HL-60 (cell line): ENCODE data around the gene MPP2.

ENCODE experiments used
- POLR2AphosphoS5 ChIP-seq: IDR thresholded peaks from 2 replicates; pipeline ENCODE4 v1.6.1; 2012; ENCODE audit warnings: low read depth
- REST ChIP-seq: IDR thresholded peaks from 2 replicates; pipeline ENCODE4 v1.6.1; 2012; ENCODE audit warnings: low read depth; ENCODE audit not compliant: insufficient replicate concordance
- TF ChIP-seq, protein P1 (sequence below): IDR thresholded peaks from one replicate; pipeline ENCODE4 v1.5.1; 2011; ENCODE audit warnings: low read length, control low read depth, inconsistent platforms; ENCODE audit not compliant: insufficient read depth

DNA sequence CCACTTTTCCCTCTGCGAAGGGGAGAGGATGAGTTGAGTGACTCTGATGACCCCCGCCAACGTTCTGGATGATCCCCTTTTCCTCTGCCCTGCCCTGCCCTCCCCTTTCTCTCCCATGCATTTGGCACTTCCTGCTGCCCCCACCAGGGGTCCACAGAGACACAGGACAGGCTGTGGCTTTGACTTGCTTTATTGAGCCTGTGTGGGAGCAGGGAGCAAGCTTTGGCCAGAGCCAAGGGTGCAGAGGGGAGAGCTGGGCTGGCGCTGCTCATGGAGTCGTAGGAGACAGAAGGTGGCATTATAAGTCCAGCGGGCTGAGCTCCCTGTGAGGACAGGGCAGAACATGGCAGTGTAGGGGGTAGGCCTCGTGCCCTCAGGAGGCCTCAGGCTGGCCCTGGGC, 33.3 kb upstream of the MPP2 start:
- TF ChIP-seq, protein P1, sequence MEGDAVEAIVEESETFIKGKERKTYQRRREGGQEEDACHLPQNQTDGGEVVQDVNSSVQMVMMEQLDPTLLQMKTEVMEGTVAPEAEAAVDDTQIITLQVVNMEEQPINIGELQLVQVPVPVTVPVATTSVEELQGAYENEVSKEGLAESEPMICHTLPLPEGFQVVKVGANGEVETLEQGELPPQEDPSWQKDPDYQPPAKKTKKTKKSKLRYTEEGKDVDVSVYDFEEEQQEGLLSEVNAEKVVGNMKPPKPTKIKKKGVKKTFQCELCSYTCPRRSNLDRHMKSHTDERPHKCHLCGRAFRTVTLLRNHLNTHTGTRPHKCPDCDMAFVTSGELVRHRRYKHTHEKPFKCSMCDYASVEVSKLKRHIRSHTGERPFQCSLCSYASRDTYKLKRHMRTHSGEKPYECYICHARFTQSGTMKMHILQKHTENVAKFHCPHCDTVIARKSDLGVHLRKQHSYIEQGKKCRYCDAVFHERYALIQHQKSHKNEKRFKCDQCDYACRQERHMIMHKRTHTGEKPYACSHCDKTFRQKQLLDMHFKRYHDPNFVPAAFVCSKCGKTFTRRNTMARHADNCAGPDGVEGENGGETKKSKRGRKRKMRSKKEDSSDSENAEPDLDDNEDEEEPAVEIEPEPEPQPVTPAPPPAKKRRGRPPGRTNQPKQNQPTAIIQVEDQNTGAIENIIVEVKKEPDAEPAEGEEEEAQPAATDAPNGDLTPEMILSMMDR, result peak; percentile 37
- TF ChIP-seq POLR2AphosphoS5 (no peak), REST (no peak)
